Epidermal melanocyte (primary cell): ENCODE data around the gene ZMYND8.
"Not testable (repeated sequence)": the region's sequence is repeated elsewhere in the genome, so short reads cannot be mapped to it uniquely, and the experiment has no call there.

Source experiments
- DNase-seq: peaks from one replicate; pipeline ENCODE4 v3.0.0; 2011; ENCODE audit warnings: low spot score; ENCODE audit not compliant: insufficient read length

The ZMYND8 gene

GRCh38 chr20:47287609-47288144 is 68.8 kb downstream of the ZMYND8 start:
- DNase-seq: no peak

GRCh38 chr20:47286681-47287080 is 69.8 kb downstream of the ZMYND8 start:
- no peak for DNase-seq

- DNase-seq: no peak
These were observed 71.3 kb downstream of the ZMYND8 start for GRCh38 chr20:47285189-47285588.

- no peak for DNase-seq
These were observed 72.1 kb downstream of the ZMYND8 start for GRCh38 chr20:47284373-47284772.

DNA sequence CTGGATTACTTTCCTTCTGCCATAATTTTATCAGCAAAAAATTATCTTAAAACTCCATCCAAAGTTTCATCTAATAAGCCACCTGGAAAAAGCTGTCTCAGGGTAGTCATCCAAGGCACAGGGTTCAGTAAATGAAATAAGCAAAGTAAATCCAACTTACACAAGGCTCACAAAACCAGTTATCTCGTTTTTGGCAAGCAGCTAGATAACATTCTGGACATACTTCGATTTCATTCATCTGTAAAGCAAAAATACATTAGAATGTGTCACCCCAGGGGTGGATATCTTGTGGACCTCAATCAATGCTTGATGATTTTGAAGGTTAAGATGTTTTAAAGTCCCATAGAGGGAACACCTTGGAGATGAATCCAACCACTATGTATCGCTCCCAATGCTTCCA is 73.1 kb downstream of the ZMYND8 start:
- no peak for DNase-seq

- no peak for DNase-seq
These were observed 73.6 kb downstream of the ZMYND8 start for GRCh38 chr20:47282864-47283263.

GRCh38 chr20:47281376-47281775 is 75.1 kb downstream of the ZMYND8 start:
- no peak for DNase-seq

- no peak for DNase-seq
These were observed 75.8 kb downstream of the ZMYND8 start for GRCh38 chr20:47280668-47281067.

DNA sequence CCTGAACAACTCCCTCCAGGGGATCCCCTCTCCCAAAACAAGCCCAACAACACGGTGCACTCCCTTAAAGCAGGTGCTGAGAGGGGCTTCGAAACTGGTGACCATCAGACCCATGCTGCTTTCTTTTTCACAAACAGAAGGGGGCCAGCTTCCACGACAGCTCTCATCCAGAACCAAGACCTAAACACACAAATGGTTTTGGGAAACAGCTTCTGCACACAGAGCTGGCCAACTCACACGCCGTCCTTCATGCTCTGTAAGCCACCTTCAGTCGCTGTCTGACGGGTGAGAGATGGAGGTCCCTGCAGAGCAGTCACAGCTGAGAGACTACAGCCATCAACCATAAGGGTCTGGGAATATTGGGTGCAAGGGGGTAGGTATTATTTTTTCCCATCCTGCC is 76.3 kb downstream of the ZMYND8 start:
- DNase-seq: no peak

DNA sequence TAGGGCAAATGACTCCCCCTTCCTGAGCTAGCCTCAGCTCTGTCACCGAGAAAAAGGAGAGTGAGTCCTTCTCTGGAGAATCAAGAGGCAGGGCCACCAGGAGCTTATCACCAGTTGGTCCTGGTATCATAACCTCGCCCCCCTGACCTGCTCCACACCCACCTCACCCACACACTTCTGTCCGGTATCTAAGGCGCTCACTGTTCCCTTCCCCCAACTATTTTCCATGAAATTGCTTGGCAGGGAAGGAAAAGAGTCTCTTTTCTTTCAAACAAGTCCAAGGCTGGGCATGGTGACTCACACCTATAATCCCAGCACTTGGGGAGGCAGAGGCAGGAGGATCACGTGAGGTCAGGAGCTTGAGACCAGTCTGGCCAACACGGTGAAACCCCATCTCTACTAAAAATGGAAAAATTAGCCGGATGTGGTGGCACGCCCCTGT is 77.6 kb downstream of the ZMYND8 start:
- DNase-seq: no peak

- not testable (repeated sequence) for DNase-seq
These were observed 79.0 kb downstream of the ZMYND8 start for GRCh38 chr20:47277535-47277872.

GRCh38 chr20:47276851-47277534 is 79.5 kb downstream of the ZMYND8 start:
- DNase-seq: peak; percentile 33

- no peak for DNase-seq
These were observed 80.2 kb downstream of the ZMYND8 start for GRCh38 chr20:47276251-47276650.

GRCh38 chr20:47275548-47275947 is 81.0 kb downstream of the ZMYND8 start:
- DNase-seq: no peak

- DNase-seq: peak; percentile 47
These were observed 81.9 kb downstream of the ZMYND8 start for GRCh38 chr20:47274401-47275108.

GRCh38 chr20:47273591-47274235 is 82.8 kb downstream of the ZMYND8 start:
- no peak for DNase-seq

DNA sequence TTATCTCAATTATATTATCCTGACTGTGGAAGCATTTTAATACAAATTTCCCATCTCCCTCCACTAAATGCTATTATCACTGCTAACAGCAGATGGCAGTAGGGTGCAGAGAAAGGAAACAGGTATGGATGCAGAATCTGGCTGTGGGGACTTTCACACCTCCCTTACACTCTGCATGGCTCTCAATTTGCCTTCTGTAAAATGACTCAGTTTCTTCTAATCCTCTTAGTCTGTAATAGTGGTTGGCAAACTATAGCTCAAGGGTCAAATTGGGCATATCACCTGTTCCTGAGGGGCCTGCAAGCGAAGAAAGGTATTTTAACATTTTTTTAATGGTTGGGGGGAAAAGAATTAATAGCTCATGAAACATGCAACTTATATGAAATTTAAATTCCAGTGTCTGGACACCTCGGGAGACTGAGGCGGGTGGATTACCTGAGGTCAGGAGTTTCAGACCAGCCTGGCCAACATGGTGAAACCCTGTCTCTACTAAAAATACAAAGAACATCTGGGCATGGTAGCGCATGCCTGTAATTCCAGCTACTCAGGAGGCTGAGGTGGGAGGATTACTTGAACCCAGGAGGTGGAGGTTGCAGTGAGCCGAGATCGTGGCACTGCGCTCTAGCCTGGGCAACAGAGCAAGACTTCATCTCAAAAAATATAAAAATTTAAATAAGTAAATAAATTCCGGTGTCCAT is 83.5 kb downstream of the ZMYND8 start:
- DNase-seq: no peak

GRCh38 chr20:47271046-47271615 is 85.4 kb downstream of the ZMYND8 start:
- DNase-seq: no peak

- DNase-seq: no peak
These were observed 87.0 kb downstream of the ZMYND8 start for GRCh38 chr20:47269309-47270165.

DNA sequence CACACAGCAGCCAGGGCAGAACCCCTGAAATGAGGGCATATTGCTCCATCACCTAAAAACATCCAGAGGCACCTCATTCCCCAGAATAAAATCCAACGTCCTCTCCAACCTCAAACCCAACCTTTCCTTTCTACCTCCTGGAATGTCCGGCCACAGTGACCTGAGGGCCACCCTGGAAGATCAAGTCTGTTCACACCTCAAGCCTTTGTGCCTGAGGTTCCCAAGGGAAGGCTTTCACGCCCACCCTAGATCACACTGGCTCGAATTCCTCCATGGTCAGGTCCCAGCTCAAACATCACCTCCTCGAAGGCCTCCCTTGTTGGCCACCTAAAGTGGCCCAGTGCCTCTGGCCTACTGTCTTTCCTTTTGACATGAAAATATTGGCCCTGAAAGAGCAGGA is 88.9 kb downstream of the ZMYND8 start:
- no peak for DNase-seq
